GM18511 (cell line): Measurements from ENCODE around the gene NKAIN4.

Source experiments
- ATAC-seq: cut with Tn5 transposase; IDR thresholded peaks from one replicate; pipeline ENCODE4 v1.9.1; 2021; ENCODE audit warnings: mild to moderate bottlenecking, moderate library complexity; ENCODE audit not compliant: unreplicated experiment

Gene NKAIN4

GRCh38 chr20:63274381-63275228, 20.3 kb upstream of the NKAIN4 start:
- no peak for ATAC-seq

GRCh38 chr20:63273635-63274380, 19.5 kb upstream of the NKAIN4 start:
- ATAC-seq = no peak

- ATAC-seq = no peak
Measured at GRCh38 chr20:63273059-63273579, 18.9 kb upstream of the NKAIN4 start.

GRCh38 chr20:63272105-63273058, 18.1 kb upstream of the NKAIN4 start, which contains the start of gene ARFGAP1:
Gene ARFGAP1, plus strand, starts transcription at chr20:63272813. Its CDS starts 2,768 bp downstream, at chr20:63275581.
- peak; percentile 90 for ATAC-seq

GRCh38 chr20:63270606-63271325, 16.5 kb upstream of the NKAIN4 start:
- no peak for ATAC-seq

GRCh38 chr20:63269724-63270123, 15.5 kb upstream of the NKAIN4 start:
- ATAC-seq = no peak

- no peak for ATAC-seq
Measured at GRCh38 chr20:63268671-63269439, 14.6 kb upstream of the NKAIN4 start.

- no peak for ATAC-seq
Measured at GRCh38 chr20:63268256-63268655, 14.0 kb upstream of the NKAIN4 start.

- ATAC-seq = no peak
Measured at GRCh38 chr20:63267691-63268090, 13.4 kb upstream of the NKAIN4 start.

GRCh38 chr20:63265891-63266515, 11.7 kb upstream of the NKAIN4 start:
- ATAC-seq = no peak

- no peak for ATAC-seq
Measured at GRCh38 chr20:63264519-63264918, 10.3 kb upstream of the NKAIN4 start.

- ATAC-seq = no peak
Measured at GRCh38 chr20:63264000-63264399, 9.7 kb upstream of the NKAIN4 start.

- ATAC-seq = no peak
Measured at GRCh38 chr20:63262836-63263235, 8.6 kb upstream of the NKAIN4 start.

GRCh38 chr20:63261795-63262528, 7.7 kb upstream of the NKAIN4 start:
- no peak for ATAC-seq

GRCh38 chr20:63261060-63261794, 7.0 kb upstream of the NKAIN4 start:
- ATAC-seq = no peak

- ATAC-seq = no peak
Measured at GRCh38 chr20:63260521-63260920, 6.3 kb upstream of the NKAIN4 start.

GRCh38 chr20:63259734-63260460, 5.6 kb upstream of the NKAIN4 start:
- no peak for ATAC-seq
